Mucosa of descending colon (tissue), 3 donors: ENCODE results near the gene PCNX1. TPM values are rescaled to one million over a fixed set of nuclear protein-coding genes. Genes with fewer than 3 reads are reported as not detected.

ENCODE experiments used
- ATAC-seq: fragments of 200-7000 bp; cut with Tn5 transposase; one replicate; pipeline ENCODE4 v1.9.1; 2020; ENCODE audit warnings: mild to moderate bottlenecking, moderate library complexity
- DNase-seq, 3 donors: peaks; one replicate each; pipeline ENCODE4 v3.0.0-alpha.2; 2020
- H3K36me3 ChIP-seq: fragments of 200-600 bp; one replicate; pipeline ENCODE4 v1.8.0; 2021; ENCODE audit warnings: low read depth, mild to moderate bottlenecking
- H3K4me1 ChIP-seq: fragments of 200-600 bp; one replicate; pipeline ENCODE4 v1.8.0; 2021; ENCODE audit warnings: low read depth, mild to moderate bottlenecking
- H3K4me3 ChIP-seq: fragments of 200-600 bp; one replicate; pipeline ENCODE4 v1.8.0; 2021; ENCODE audit warnings: mild to moderate bottlenecking
- H3K9me3 ChIP-seq: fragments of 200-600 bp; one replicate; pipeline ENCODE4 v1.8.0; 2021; ENCODE audit warnings: mild to moderate bottlenecking
- intact Hi-C, 2 donors: fragments of 100-400 bp; cut with DNase I in 1 of 2; cut with micrococcal nuclease in 1 of 2; formaldehyde crosslinking; loops; one replicate each; pipeline versions ENCODE4 v1.11.0 to v1.11.1; 2022; cut with DNase I, micrococcal nuclease
- total RNA-seq, 3 donors: library from RNA; stranded (reverse); fragmentation: NEBNext Ultra II Directional in 2 of 3; extraction: Animal tissue kit (Norgen Biotek cat#: 25700) in 2 of 3; gene quantifications; one replicate each; pipeline versions ENCODE4 v1.2.1 to v1.2.4, GENCODE V29; 2021 to 2023
- TF ChIP-seq, protein P1 (sequence below): fragments of 200-600 bp; IDR thresholded peaks from one replicate; pipeline ENCODE4 v1.8.0; 2022; ENCODE audit warnings: antibody characterized with exemption, mild to moderate bottlenecking
- donor health status: DM: no; HTN: no; CAD: no; lungs with moderate emphysema.
- donor health status: DM: no; HTN: no; CAD: no.
- donor health status: DM: no; HTN: yes; CAD: no.

Gene PCNX1
- total RNA-seq, 3 donors from 2014 or later = 27.5 to 49.4 (median 33.5) TPM

DNA sequence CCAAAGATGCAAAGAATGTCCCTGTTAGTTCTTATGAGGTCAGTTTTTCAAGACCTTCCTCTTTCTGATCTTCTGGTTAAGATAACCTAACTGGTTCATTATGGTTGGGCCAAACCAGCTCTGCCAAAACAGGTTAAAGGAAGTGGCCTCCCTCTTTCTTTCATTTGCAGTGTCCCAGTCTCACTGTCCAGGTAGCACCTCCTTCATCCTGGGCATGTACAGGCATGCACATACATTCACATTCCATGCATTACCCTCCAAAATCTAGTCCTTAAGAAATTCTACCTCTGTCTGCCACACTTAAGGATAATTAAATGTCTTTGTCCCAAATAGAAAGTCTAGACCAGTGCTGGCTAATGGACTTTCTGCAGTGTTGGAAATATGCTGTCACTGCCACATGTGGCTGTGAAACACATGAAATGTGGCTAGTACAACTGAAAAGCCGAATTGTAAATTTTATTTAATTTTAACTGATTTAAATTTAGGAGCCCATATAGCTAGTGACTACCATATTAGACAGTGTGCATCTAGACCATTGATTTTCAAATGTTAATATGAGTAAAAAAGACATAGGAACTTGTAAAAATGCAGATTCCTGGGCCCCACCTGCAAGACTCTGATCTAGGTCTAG lies 169.3 kb downstream of the PCNX1 start:
- TF ChIP-seq, protein P1, sequence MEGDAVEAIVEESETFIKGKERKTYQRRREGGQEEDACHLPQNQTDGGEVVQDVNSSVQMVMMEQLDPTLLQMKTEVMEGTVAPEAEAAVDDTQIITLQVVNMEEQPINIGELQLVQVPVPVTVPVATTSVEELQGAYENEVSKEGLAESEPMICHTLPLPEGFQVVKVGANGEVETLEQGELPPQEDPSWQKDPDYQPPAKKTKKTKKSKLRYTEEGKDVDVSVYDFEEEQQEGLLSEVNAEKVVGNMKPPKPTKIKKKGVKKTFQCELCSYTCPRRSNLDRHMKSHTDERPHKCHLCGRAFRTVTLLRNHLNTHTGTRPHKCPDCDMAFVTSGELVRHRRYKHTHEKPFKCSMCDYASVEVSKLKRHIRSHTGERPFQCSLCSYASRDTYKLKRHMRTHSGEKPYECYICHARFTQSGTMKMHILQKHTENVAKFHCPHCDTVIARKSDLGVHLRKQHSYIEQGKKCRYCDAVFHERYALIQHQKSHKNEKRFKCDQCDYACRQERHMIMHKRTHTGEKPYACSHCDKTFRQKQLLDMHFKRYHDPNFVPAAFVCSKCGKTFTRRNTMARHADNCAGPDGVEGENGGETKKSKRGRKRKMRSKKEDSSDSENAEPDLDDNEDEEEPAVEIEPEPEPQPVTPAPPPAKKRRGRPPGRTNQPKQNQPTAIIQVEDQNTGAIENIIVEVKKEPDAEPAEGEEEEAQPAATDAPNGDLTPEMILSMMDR = no peak
- Histone ChIP-seq H3K4me3 (no peak overlapping the region), H3K36me3 (no peaks in the 10 kb centered on the region), H3K9me3 (peaks cover 18% of the 10 kb centered on the region), H3K4me1 (no peaks in the 10 kb centered on the region)
- intact Hi-C loops = no loop called here
- ATAC-seq (no peak), DNase-seq (no peak)

DNA sequence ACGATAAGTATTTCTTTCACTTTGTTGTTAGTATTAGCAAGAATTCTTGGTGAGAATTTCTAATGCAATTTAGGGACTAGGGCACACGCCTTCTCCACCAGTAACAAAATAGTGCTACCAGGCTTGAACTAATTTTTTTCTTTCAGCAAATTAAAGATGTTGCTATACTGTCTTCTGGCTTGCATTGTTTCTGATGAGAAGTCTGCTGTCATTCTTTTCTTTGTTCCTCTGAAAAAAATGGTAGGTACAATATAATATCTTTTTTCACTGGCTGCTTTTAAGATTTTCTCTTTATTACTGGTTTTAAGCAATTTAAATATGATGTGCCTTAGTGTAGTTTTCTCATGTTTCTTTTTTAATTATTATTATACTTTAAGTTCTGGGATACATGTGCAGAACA lies 171.2 kb downstream of the PCNX1 start:
- H3K9me3 ChIP-seq = peaks cover 18% of the 10 kb centered on the region
- intact Hi-C loops = no loop called here
- H3K4me1 ChIP-seq = no peaks in the 10 kb centered on the region
- ATAC-seq (no peak), DNase-seq (no peak)
- no peaks in the 10 kb centered on the region for H3K36me3 ChIP-seq
- no peak overlapping the region for H3K4me3 ChIP-seq
- TF ChIP-seq, protein P1 = no peak

DNA sequence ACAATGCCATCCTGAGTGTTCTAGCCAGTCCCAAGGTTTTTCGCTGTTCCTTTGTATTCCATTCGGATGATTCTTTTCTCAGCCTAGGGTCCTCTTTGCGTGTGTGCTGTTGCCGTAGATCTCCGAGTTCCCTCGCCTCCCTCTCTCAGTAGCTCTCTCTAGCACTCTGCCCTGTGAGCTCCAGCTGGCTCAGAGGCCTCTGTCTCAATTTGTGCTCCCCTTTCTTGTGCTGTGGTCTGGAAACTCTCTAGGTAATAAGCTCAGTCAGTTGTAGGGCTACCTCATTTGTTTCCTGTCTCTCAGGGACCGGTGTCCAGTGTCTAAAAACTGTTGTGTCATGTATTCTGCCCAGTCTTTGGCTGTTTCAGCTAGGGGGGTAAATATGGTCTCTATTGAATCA lies 179.3 kb downstream of the PCNX1 start:
- ATAC-seq = no peak
- Histone ChIP-seq H3K9me3 (no peaks in the 10 kb centered on the region), H3K4me1 (no peaks in the 10 kb centered on the region), H3K36me3 (no peaks in the 10 kb centered on the region), H3K4me3 (no peak overlapping the region)
- no peak for DNase-seq
- intact Hi-C loops = no loop called here
- TF ChIP-seq, protein P1 = no peak

DNA sequence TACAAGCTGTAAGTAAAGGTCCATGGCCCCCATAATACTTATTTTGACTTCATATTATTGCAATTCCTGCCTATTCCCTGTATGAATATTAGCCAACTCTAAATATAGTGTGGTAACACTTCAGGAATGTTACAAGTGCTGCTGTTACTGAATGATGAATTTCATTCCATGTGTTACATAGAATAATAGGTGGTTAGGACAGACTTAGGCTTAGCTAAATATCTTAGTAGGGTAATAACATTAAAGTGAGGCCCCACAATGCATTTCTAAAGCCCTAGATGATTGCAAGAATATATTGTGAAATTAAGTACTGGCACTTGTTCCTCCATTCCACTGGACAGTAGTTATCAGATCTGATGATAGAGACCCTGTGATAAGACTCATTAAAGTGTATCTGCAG lies 182.7 kb downstream of the PCNX1 start:
- Histone ChIP-seq H3K4me3 (no peak overlapping the region), H3K36me3 (no peaks in the 10 kb centered on the region), H3K9me3 (no peaks in the 10 kb centered on the region), H3K4me1 (no peaks in the 10 kb centered on the region)
- TF ChIP-seq, protein P1 = no peak
- DNase-seq = no peak
- intact Hi-C loops = no loop called here
- ATAC-seq = no peak

- DNase-seq (no peak), ATAC-seq (no peak)
- TF ChIP-seq, protein P1 = no peak
- no peaks in the 10 kb centered on the region for H3K36me3 ChIP-seq
- intact Hi-C loops = no loop called here
- no peaks in the 10 kb centered on the region for H3K4me1 ChIP-seq
- H3K4me3 ChIP-seq = no peak overlapping the region
- H3K9me3 ChIP-seq = no peaks in the 10 kb centered on the region
These were observed 187.5 kb downstream of the PCNX1 start for GRCh38 chr14:71094722-71095121.

GRCh38 chr14:71096947-71097346 lies 189.7 kb downstream of the PCNX1 start:
- intact Hi-C loops = no loop called here
- ATAC-seq (no peak), DNase-seq (no peak)
- no peaks in the 10 kb centered on the region for H3K36me3 ChIP-seq
- no peaks in the 10 kb centered on the region for H3K9me3 ChIP-seq
- H3K4me3 ChIP-seq = no peak overlapping the region
- no peaks in the 10 kb centered on the region for H3K4me1 ChIP-seq
- TF ChIP-seq, protein P1 = no peak
